GM21825 (cell line): Measurements from ENCODE around the gene AKIRIN1.
"Not testable (repeated sequence)": the region's sequence is repeated elsewhere in the genome, so short reads cannot be mapped to it uniquely, and the experiment has no call there.

ENCODE experiments used
- ATAC-seq: cut with Tn5 transposase; IDR thresholded peaks from one replicate; pipeline ENCODE4 v1.9.1; 2021; ENCODE audit warnings: mild to moderate bottlenecking, moderate library complexity; ENCODE audit not compliant: unreplicated experiment

Gene AKIRIN1

DNA sequence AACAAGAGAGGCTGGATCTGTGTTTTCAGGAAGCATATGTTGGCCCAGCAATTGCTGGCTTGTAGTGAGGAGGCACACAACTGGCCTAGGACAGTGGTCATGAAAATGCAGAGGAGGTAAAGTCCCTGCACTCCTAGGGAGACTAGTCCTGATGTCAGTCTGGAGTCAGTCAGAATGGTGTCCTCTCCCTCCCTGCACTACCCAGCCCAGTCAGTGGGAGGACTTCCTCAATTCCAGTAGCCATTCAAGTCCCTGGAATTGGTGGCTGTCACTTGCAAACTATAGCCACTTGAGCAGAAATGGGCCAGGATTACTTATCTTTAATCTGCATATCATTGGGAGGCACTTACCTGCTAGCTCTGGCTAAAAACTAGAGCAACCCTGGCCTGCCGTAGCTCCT is 53.7 kb downstream of the AKIRIN1 start:
- no peak for ATAC-seq

GRCh38 chr1:39045231-39045630 is 54.2 kb downstream of the AKIRIN1 start:
- ATAC-seq: no peak

DNA sequence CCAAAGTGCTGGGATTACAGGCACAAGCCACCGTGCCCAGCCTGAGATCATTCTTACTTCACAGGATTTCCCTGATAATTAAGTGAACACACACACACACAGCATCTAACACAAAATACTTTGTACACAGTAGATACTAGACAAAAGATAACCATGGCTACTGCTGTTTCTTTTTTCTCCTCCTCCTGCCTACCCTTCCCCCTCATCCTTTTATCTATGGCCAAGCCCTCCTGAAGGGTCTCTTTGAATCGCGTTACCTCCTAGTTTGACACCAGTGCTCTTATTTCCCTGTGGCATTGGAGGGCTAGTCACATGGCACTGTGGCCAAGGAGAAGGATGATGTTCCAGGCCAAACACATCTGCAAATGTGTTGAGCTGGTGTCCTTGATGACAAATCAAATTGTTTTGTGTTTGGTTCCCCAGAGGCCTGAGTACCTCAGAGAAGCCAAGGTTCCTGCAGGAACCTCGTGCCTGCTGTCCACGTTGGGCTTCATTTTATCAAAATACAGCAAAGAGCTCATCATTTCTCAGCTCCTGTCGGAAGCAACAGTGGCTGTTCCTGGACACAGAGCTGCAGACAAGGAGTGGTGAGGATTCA is 55.6 kb downstream of the AKIRIN1 start:
- ATAC-seq: no peak

- no peak for ATAC-seq
These were observed 56.5 kb downstream of the AKIRIN1 start for GRCh38 chr1:39047374-39048229.

- no peak for ATAC-seq
These were observed 57.8 kb downstream of the AKIRIN1 start for GRCh38 chr1:39048745-39049370.

- no peak for ATAC-seq
These were observed 58.9 kb downstream of the AKIRIN1 start for GRCh38 chr1:39050001-39050400.

DNA sequence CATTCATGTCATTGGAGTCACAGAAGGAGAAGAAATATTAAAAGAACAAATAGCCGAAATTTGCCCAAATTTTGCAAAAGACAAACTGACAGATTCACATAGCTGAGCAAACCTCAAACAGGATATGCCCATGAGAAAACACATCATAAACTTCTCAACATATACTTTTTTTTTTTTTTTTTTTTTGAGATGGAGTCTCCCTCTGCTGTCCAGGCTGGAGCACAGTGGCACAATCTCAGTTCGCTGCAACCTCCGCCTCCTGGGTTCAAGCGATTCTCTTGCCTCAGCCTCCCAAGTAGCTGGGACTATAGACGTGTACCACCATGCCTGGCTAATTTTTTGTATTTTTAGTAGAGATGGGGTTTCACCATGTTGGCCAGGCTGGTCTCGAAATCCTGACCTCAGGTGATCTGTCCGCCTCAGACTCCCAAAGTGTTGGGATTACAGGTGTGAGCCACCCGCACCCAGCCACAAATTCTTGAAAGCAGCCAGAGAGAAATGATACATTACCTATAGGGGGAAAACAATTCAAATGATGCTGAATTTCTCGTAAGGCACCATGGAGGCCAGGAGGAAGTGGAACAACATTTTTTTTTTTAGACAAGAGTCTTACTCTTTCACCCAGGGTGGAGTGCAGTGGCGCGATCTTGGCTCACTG is 60.2 kb downstream of the AKIRIN1 start:
- not testable (repeated sequence) for ATAC-seq

- ATAC-seq: no peak
These were observed 60.9 kb downstream of the AKIRIN1 start for GRCh38 chr1:39051956-39052355.

DNA sequence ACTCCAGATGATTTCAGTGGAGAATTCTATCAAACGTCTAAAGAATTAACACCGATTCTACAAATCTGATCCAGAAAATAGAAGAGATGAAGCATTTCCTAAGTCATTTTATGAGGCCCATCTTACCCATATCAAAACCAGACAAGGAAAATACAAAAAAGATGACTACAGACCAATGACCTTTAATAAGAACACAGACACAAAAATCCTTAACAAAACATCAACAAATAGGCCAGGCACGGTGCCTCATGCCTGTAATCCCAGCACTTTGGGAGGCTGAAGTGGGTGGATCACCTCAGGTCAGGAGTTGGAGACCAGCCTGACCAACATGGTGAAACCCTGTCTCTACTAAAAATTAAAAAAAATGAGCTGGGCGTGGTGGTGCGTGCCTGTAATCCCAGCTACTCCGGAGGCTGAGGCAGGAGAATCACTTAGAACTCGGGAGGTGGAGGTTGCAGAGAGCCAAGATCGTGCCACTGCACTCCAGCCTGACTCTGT is 64.2 kb downstream of the AKIRIN1 start:
- not testable (repeated sequence) for ATAC-seq
